Measurements from ENCODE around the gene TRIM9. TPM values are rescaled to one million over a fixed set of nuclear protein-coding genes. Genes with fewer than 3 reads are reported as not detected.

The TRIM9 gene
- total RNA-seq, 4 donors from 2014 or later: 1.1 to 4.8 (median 2.8) TPM

- no peak for ATAC-seq (ENCODE audit: low FRiP score)
- DNase-seq (ENCODE audit: low spot score): no peak
- TF ChIP-seq CTCF (IDR thresholded peaks at IDR 0.05): no peak
Measured at GRCh38 chr14:51109651-51110050, 14.7 kb upstream of the TRIM9 start.

- DNase-seq (ENCODE audit: low spot score) (no peak), ATAC-seq (ENCODE audit: low FRiP score) (no peak)
- TF ChIP-seq CTCF (IDR thresholded peaks at IDR 0.05): no peak
Measured at GRCh38 chr14:51107801-51108200, 12.9 kb upstream of the TRIM9 start.

- ATAC-seq (ENCODE audit: low FRiP score): no peak
- no peak for TF ChIP-seq CTCF (IDR thresholded peaks at IDR 0.05)
- no peak for DNase-seq (ENCODE audit: low spot score)
Measured at GRCh38 chr14:51104467-51104866, 9.6 kb upstream of the TRIM9 start.

- ATAC-seq (ENCODE audit: low FRiP score) (no peak), DNase-seq (ENCODE audit: low spot score) (no peak)
- no peak for TF ChIP-seq CTCF (IDR thresholded peaks at IDR 0.05)
Measured at GRCh38 chr14:51097287-51097686, 2.4 kb upstream of the TRIM9 start.

- ATAC-seq (ENCODE audit: low FRiP score) (no peak), DNase-seq (ENCODE audit: low spot score) (no peak)
- no peak for TF ChIP-seq CTCF (IDR thresholded peaks at IDR 0.05)
Measured at GRCh38 chr14:51096870-51097269, 2.0 kb upstream of the TRIM9 start.

- DNase-seq (ENCODE audit: low spot score) (peak; percentile 46), ATAC-seq (ENCODE audit: low FRiP score) (peak; percentile 54)
- TF ChIP-seq CTCF (IDR thresholded peaks at IDR 0.05): no peak
Measured at GRCh38 chr14:51095854-51096823, 1.2 kb upstream of the TRIM9 start.

Measured in omental fat pad (tissue), 4 donors.